ENCODE data around the gene USH1C. TPM values are rescaled to one million over a fixed set of nuclear protein-coding genes. Genes with fewer than 3 reads are reported as not detected.

USH1C gene
- total and polyA plus RNA-seq, 2 of the 4 experiments (the other 2 are of a cell fraction) = not detected

GRCh38 chr11:17489751-17490150 is 54.5 kb downstream of the USH1C start:
- no peak overlapping the region for H2BK5ac ChIP-seq (ENCODE audit: low read depth, low read length, poor library complexity, severe bottlenecking)
- H3K4ac ChIP-seq (ENCODE audit: low read depth, low read length) = no peak overlapping the region
- dilution Hi-C loops (cut with HindIII; ENCODE audit: low sequenced_read_pairs, unreplicated experiment) = no loop called here
- in situ Hi-C loops (cut with MboI; ENCODE audit: low sequenced_read_pairs) = no loop called here
- H3K18ac ChIP-seq (ENCODE audit: low read depth, low read length) = no peak overlapping the region
- no peak overlapping the region for H2BK15ac ChIP-seq (ENCODE audit: low read depth, low read length)
- intact Hi-C loops (cut with micrococcal nuclease) = no loop called here
- H3K27me3 ChIP-seq (ENCODE audit: control insufficient read depth, insufficient read depth, low read length) = peaks cover 10% of the 10 kb centered on the region
- TF ChIP-seq MAFK (IDR thresholded peaks at IDR 0.05; ENCODE audit: low read depth, low read length) = no peak
- no peak for TF ChIP-seq RFX5 (IDR thresholded peaks at IDR 0.05; ENCODE audit: low read depth, low read length)
- TF ChIP-seq RAD21 (IDR thresholded peaks at IDR 0.05; ENCODE audit: low read length) = no peak
- no peak for TF ChIP-seq SMC3 (IDR thresholded peaks at IDR 0.05; ENCODE audit: low read depth, low read length)
- no peak for TF ChIP-seq CTCF (conservative IDR thresholded peaks at IDR 0.05; ENCODE audit: low read depth, low read length)
- no peak for TF ChIP-seq RCOR1 (IDR thresholded peaks at IDR 0.05; ENCODE audit: insufficient replicate concordance, low read length)
- no peak for TF ChIP-seq NFE2L2 (IDR thresholded peaks at IDR 0.05; ENCODE audit: low read depth, low read length)
- no peak for TF ChIP-seq FOS (IDR thresholded peaks at IDR 0.05; ENCODE audit: low read depth, low read length)
- no peak for TF ChIP-seq CEBPB (IDR thresholded peaks at IDR 0.05; ENCODE audit: low read depth, low read length)
- no peak for TF ChIP-seq MXI1 (IDR thresholded peaks at IDR 0.05; ENCODE audit: borderline replicate concordance, low read depth, low read length)
- TF ChIP-seq BHLHE40 (IDR thresholded peaks at IDR 0.05; ENCODE audit: low read depth, low read length) = no peak
- TF ChIP-seq CHD1 (IDR thresholded peaks at IDR 0.05; ENCODE audit: low read depth, low read length) = no peak
- no peak for TF ChIP-seq USF2 (IDR thresholded peaks at IDR 0.05; ENCODE audit: low read depth, low read length)
- no peak for TF ChIP-seq ELK1 (IDR thresholded peaks at IDR 0.05; ENCODE audit: borderline replicate concordance, low read depth, low read length)
- TF ChIP-seq POLR2A (IDR thresholded peaks at IDR 0.05; ENCODE audit: low read depth, low read length) = no peak
- TF ChIP-seq MAZ (IDR thresholded peaks at IDR 0.05; ENCODE audit: borderline replicate concordance, low read depth, low read length) = no peak
- no peaks in the 10 kb centered on the region for H4K20me1 ChIP-seq (ENCODE audit: insufficient read depth, low read length)
- ATAC-seq (ENCODE audit: low read depth) (no peak), DNase-seq (no peak)
- POLR2A ChIA-PET (ENCODE audit: unreplicated experiment) = no interaction called here
- H4K8ac ChIP-seq (ENCODE audit: low read depth in 2 of 2, low read length in 2 of 2) = no peak overlapping the region
- no peaks in the 10 kb centered on the region for H3K79me1 ChIP-seq (ENCODE audit: low read depth in 1 of 2, low read length in 2 of 2)
- H4K5ac ChIP-seq (ENCODE audit: low read depth, low read length) = no peak overlapping the region
- no peak overlapping the region for H3K14ac ChIP-seq (replicated peaks; ENCODE audit: low read depth, low read length)
- no peak overlapping the region for H2AFZ ChIP-seq (replicated peaks; ENCODE audit: low read length, poor library complexity)
- no peak overlapping the region for H2BK20ac ChIP-seq (ENCODE audit: low read depth, low read length)
- WGBS, 2 experiments (ENCODE audit: extremely low coverage in 2 of 2, insufficient read length in 1 of 2) = no CpG with 5 or more reads among the region's 5 CpGs
- no peak overlapping the region for H2BK120ac ChIP-seq (ENCODE audit: low read depth, low read length)
- no peaks in the 10 kb centered on the region for H3K9me1 ChIP-seq (ENCODE audit: insufficient read depth, low read length)
- no peak overlapping the region for H3K4me3 ChIP-seq (ENCODE audit: insufficient read depth, low read depth, low read length)
- no peak overlapping the region for H3K27ac ChIP-seq (ENCODE audit: insufficient read depth, low read length)
- CTCF ChIA-PET = no interaction called here
- no peaks in the 10 kb centered on the region for H3K4me1 ChIP-seq (ENCODE audit: control insufficient read depth, insufficient read depth, low read length)
- no peak overlapping the region for H2AK5ac ChIP-seq (ENCODE audit: low read depth, low read length)
- H3K4me2 ChIP-seq (ENCODE audit: low read depth, low read length) = no peak overlapping the region
- no TSS peak for BruUV-seq (replicated peaks)
- H3K9me3 ChIP-seq (ENCODE audit: control insufficient read depth, insufficient read depth, low read length) = no peaks in the 10 kb centered on the region
- no peak overlapping the region for H3K23ac ChIP-seq (ENCODE audit: low read depth, low read length)
- H3K56ac ChIP-seq (ENCODE audit: extremely low read depth, insufficient read depth, low read length) = no peak overlapping the region
- no peak overlapping the region for H4K91ac ChIP-seq (ENCODE audit: insufficient read depth, low read depth, low read length)
- H3K9ac ChIP-seq (ENCODE audit: low read depth, low read length) = no peak overlapping the region
- no peak overlapping the region for H2AK9ac ChIP-seq (replicated peaks; ENCODE audit: low read depth, low read length, poor library complexity)
- H3K36me3 ChIP-seq (ENCODE audit: control insufficient read depth, insufficient read depth, low read length) = no peaks in the 10 kb centered on the region

Measured in IMR-90 (cell line).